Measurements from ENCODE around the gene PDE4B.

DNA sequence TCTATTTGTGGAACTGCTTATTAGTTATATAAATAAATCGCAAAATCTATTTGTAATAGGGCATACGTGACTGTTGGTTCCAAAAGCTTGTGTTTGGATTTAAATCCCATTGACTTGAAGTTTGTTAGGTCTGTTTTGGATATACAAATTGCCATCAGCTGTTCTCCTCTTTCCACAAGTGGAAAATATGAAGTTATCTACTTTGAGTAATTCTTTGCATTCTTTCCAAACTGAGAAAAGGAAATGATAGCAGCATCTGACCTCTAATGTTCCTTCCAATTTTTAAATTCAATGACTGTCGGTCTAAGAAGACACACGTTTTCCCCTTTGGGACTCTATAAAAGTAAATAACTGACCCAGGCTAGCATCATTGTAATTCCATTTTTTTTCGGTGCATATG lies 575.6 kb downstream of the PDE4B start:
- TF ChIP-seq, protein P1, sequence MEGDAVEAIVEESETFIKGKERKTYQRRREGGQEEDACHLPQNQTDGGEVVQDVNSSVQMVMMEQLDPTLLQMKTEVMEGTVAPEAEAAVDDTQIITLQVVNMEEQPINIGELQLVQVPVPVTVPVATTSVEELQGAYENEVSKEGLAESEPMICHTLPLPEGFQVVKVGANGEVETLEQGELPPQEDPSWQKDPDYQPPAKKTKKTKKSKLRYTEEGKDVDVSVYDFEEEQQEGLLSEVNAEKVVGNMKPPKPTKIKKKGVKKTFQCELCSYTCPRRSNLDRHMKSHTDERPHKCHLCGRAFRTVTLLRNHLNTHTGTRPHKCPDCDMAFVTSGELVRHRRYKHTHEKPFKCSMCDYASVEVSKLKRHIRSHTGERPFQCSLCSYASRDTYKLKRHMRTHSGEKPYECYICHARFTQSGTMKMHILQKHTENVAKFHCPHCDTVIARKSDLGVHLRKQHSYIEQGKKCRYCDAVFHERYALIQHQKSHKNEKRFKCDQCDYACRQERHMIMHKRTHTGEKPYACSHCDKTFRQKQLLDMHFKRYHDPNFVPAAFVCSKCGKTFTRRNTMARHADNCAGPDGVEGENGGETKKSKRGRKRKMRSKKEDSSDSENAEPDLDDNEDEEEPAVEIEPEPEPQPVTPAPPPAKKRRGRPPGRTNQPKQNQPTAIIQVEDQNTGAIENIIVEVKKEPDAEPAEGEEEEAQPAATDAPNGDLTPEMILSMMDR (IDR thresholded peaks at IDR 0.05), result no peak
- no peak for TF ChIP-seq POLR2A (IDR thresholded peaks at IDR 0.05)

Measured in esophagus squamous epithelium (tissue), 4 donors.